HUES6 (cell line): Measurements from ENCODE around the gene FABP1.

ENCODE experiments used
- H3K27ac ChIP-seq: 2 replicates; pipeline ENCODE4 v1.7.0; 2013; ENCODE audit warnings: low read depth, mild to moderate bottlenecking, low read length, inconsistent platforms
- H3K27me3 ChIP-seq: 2 replicates; pipeline ENCODE4 v1.6.1; 2013; ENCODE audit warnings: low read length; ENCODE audit not compliant: control insufficient read depth, insufficient read depth
- H3K36me3 ChIP-seq: 2 replicates; pipeline ENCODE4 v1.6.1; 2013; ENCODE audit warnings: low read length; ENCODE audit not compliant: control insufficient read depth, insufficient read depth
- H3K4me1 ChIP-seq: 2 replicates; pipeline ENCODE4 v1.6.1; 2013; ENCODE audit warnings: low read length; ENCODE audit not compliant: control insufficient read depth, insufficient read depth
- H3K4me3 ChIP-seq: 2 replicates; pipeline ENCODE4 v1.5.1; 2013; ENCODE audit warnings: low read depth, low read length
- H3K9ac ChIP-seq: one replicate; pipeline ENCODE4 v1.6.1; 2013; ENCODE audit warnings: mild to moderate bottlenecking, low read length
- H3K9me3 ChIP-seq: 2 replicates; pipeline ENCODE4 v1.6.1; 2013; ENCODE audit warnings: low read depth, low read length; ENCODE audit not compliant: control insufficient read depth, insufficient read depth

The FABP1 gene

GRCh38 chr2:88127888-88128653, at the start of gene FABP1:
TSS of gene FABP1 (minus strand) at chr2:88128062. CDS start at chr2:88128017, 45 bp downstream.
- no peaks in the 10 kb centered on the region for H3K4me1 ChIP-seq

GRCh38 chr2:88177556-88177955, 49.7 kb upstream of the FABP1 start:
- Histone ChIP-seq H3K4me1 (no peaks in the 10 kb centered on the region), H3K9me3 (no peaks in the 10 kb centered on the region), H3K27me3 (no peaks in the 10 kb centered on the region), H3K36me3 (no peaks in the 10 kb centered on the region), H3K27ac (no peak overlapping the region), H3K4me3 (no peak overlapping the region), H3K9ac (no peak overlapping the region)

More at GRCh38 chr2:88127888-88128653, at the start of gene FABP1:
- H3K27me3 ChIP-seq: peaks cover 7% of the 10 kb centered on the region; the same call in 1 of the 2 replicates
- H3K36me3 ChIP-seq: no peaks in the 10 kb centered on the region
- no peaks in the 10 kb centered on the region for H3K9me3 ChIP-seq
- no peak within 1 kb of the TSS for H3K27ac ChIP-seq
- H3K9ac ChIP-seq: no peak within 1 kb of the TSS
- no peak within 1 kb of the TSS for H3K4me3 ChIP-seq

GRCh38 chr2:88176352-88176984, 48.6 kb upstream of the FABP1 start:
- Histone ChIP-seq H3K4me1 (no peaks in the 10 kb centered on the region), H3K36me3 (no peaks in the 10 kb centered on the region), H3K4me3 (no peak overlapping the region), H3K9ac (no peak overlapping the region), H3K9me3 (no peaks in the 10 kb centered on the region), H3K27ac (no peak overlapping the region), H3K27me3 (no peaks in the 10 kb centered on the region)

- H3K4me1 ChIP-seq: no peaks in the 10 kb centered on the region
- H3K27me3 ChIP-seq: peaks cover 9% of the 10 kb centered on the region; the same call in 1 of the 2 replicates
- no peak overlapping the region for H3K27ac ChIP-seq
- no peak overlapping the region for H3K9ac ChIP-seq
- peaks cover 6% of the 10 kb centered on the region for H3K9me3 ChIP-seq
- no peaks in the 10 kb centered on the region for H3K36me3 ChIP-seq
- no peak overlapping the region for H3K4me3 ChIP-seq
Observed at GRCh38 chr2:88172882-88173281, 45.0 kb upstream of the FABP1 start.

- Histone ChIP-seq H3K4me1 (no peaks in the 10 kb centered on the region), H3K36me3 (no peaks in the 10 kb centered on the region), H3K9me3 (peaks cover 6% of the 10 kb centered on the region), H3K4me3 (no peak overlapping the region), H3K27me3 (peaks cover 9% of the 10 kb centered on the region; the same call in 1 of the 2 replicates), H3K27ac (no peak overlapping the region), H3K9ac (no peak overlapping the region)
Observed at GRCh38 chr2:88171966-88172365, 44.1 kb upstream of the FABP1 start.

- Histone ChIP-seq H3K27ac (no peak overlapping the region), H3K4me3 (peak overlapping the region; percentile 72), H3K36me3 (no peaks in the 10 kb centered on the region), H3K9ac (peak overlapping the region; percentile 61), H3K27me3 (peaks cover 9% of the 10 kb centered on the region; the same call in 1 of the 2 replicates), H3K4me1 (no peaks in the 10 kb centered on the region), H3K9me3 (peaks cover 6% of the 10 kb centered on the region)
Observed at GRCh38 chr2:88170472-88170892, 42.6 kb upstream of the FABP1 start.

- H3K4me3 ChIP-seq: no peak overlapping the region
Observed at GRCh38 chr2:88168386-88168785, 40.5 kb upstream of the FABP1 start.

GRCh38 chr2:88167740-88168139, 39.9 kb upstream of the FABP1 start:
- Histone ChIP-seq H3K27ac (no peak overlapping the region), H3K4me1 (no peaks in the 10 kb centered on the region), H3K27me3 (peaks cover 9% of the 10 kb centered on the region; the same call in 1 of the 2 replicates), H3K4me3 (no peak overlapping the region), H3K9me3 (peaks cover 6% of the 10 kb centered on the region), H3K36me3 (no peaks in the 10 kb centered on the region), H3K9ac (no peak overlapping the region)

More at GRCh38 chr2:88168386-88168785, 40.5 kb upstream of the FABP1 start:
- Histone ChIP-seq H3K27ac (no peak overlapping the region), H3K9ac (no peak overlapping the region), H3K4me1 (no peaks in the 10 kb centered on the region), H3K9me3 (peaks cover 6% of the 10 kb centered on the region), H3K36me3 (no peaks in the 10 kb centered on the region), H3K27me3 (peaks cover 9% of the 10 kb centered on the region; the same call in 1 of the 2 replicates)

- Histone ChIP-seq H3K9ac (no peak overlapping the region), H3K4me1 (no peaks in the 10 kb centered on the region), H3K4me3 (no peak overlapping the region), H3K27ac (no peak overlapping the region), H3K36me3 (no peaks in the 10 kb centered on the region), H3K9me3 (peaks cover 6% of the 10 kb centered on the region), H3K27me3 (peaks cover under 1% of the 10 kb centered on the region; the same call in 1 of the 2 replicates)
Observed at GRCh38 chr2:88165332-88166003, 37.6 kb upstream of the FABP1 start.

- H3K27ac ChIP-seq: no peak overlapping the region
- no peak overlapping the region for H3K4me3 ChIP-seq
- H3K4me1 ChIP-seq: no peaks in the 10 kb centered on the region
- no peaks in the 10 kb centered on the region for H3K9me3 ChIP-seq
- no peak overlapping the region for H3K9ac ChIP-seq
- no peaks in the 10 kb centered on the region for H3K27me3 ChIP-seq
- no peaks in the 10 kb centered on the region for H3K36me3 ChIP-seq
Observed at GRCh38 chr2:88161446-88162244, 33.8 kb upstream of the FABP1 start.
